Measurements from ENCODE around the gene MAP3K12. TPM values are rescaled to one million over a fixed set of nuclear protein-coding genes. Genes with fewer than 3 reads are reported as not detected.

Gene MAP3K12
- total RNA-seq, 1 donor from 2014 or later: 32.9 TPM

DNA sequence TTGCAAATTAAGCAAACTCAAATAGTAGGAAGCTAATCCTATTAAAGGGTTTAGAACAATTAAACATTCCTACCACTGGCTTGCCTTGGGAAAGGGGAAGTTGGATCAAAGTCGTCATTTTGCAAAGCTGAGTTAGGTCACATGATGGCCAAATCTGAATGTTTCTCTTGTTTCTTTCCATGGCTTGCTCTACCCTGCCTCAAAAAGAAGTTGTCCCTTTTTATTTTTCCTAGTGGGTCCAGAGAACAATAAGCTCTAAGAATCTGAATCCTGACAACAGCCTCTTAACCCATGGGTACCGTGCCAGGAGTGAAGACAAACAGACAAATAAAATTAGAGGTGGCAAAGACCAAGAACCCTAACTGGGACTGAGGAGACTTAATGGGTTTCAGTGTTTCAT lies 34.2 kb upstream of the MAP3K12 start:
- Mint-ChIP-seq H3K4me3 (no peak overlapping the region), H3K4me1 (peaks cover 4% of the 10 kb centered on the region), H3K27me3 (ENCODE audit: low read depth) (no peaks in the 10 kb centered on the region), H3K9me3 (no peaks in the 10 kb centered on the region), H3K27ac (ENCODE audit: unreplicated experiment) (peak overlapping the region; percentile 81), H3K36me3 (ENCODE audit: low read depth) (peaks cover 17% of the 10 kb centered on the region)
- no peak for DNase-seq (ENCODE audit: low read depth, low spot score)
- TF ChIP-seq, protein P1, sequence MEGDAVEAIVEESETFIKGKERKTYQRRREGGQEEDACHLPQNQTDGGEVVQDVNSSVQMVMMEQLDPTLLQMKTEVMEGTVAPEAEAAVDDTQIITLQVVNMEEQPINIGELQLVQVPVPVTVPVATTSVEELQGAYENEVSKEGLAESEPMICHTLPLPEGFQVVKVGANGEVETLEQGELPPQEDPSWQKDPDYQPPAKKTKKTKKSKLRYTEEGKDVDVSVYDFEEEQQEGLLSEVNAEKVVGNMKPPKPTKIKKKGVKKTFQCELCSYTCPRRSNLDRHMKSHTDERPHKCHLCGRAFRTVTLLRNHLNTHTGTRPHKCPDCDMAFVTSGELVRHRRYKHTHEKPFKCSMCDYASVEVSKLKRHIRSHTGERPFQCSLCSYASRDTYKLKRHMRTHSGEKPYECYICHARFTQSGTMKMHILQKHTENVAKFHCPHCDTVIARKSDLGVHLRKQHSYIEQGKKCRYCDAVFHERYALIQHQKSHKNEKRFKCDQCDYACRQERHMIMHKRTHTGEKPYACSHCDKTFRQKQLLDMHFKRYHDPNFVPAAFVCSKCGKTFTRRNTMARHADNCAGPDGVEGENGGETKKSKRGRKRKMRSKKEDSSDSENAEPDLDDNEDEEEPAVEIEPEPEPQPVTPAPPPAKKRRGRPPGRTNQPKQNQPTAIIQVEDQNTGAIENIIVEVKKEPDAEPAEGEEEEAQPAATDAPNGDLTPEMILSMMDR (conservative IDR thresholded peaks at IDR 0.05): no peak

DNA sequence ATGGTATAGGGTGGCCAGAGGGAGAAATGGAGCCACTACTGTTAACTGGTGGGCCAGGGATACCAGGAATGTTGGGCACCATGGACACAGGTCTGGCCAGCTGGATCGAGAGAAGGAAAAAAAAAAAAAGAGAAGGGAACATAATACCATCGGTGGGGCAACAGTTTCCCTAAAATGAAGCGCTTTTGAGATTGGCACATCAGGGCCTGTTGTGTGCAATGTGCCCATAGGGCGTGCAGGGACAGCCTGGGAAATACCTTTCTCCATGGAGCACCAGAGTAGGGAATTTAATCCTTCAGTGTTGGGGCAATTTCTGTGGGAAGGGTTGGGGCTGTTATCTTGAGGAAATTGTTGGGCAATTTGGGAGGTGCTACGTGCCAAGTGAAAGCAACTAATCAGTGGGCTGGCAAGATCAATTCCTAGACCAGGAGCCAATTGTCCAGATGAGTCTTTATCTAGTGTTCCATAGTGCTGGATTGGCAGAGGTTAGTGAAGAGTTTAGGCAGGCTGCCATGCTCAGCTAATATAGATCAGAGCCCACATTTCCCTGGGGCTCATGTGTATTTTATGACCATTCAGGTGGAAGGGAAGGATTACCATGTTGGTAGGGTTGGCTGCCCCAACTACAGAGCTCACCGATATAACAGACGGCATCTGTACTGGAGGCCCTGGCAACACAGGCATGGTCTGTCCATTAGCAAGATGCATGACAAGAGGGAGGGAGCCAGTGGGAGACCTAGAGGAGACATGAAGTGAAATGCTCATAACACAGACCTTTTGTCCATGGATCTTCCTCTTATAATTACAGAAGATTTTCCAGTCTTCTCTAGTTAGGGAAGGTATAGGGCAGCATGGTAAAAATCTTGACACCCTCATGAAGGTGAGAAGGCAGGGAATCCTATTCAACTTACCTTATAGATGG lies 33.5 kb upstream of the MAP3K12 start:
- Mint-ChIP-seq H3K9me3 (no peaks in the 10 kb centered on the region), H3K27me3 (ENCODE audit: low read depth) (no peaks in the 10 kb centered on the region), H3K36me3 (ENCODE audit: low read depth) (peaks cover 17% of the 10 kb centered on the region), H3K4me3 (no peak overlapping the region), H3K27ac (ENCODE audit: unreplicated experiment) (no peak overlapping the region), H3K4me1 (no peaks in the 10 kb centered on the region)
- no peak for DNase-seq (ENCODE audit: low read depth, low spot score)
- TF ChIP-seq, protein P1 (conservative IDR thresholded peaks at IDR 0.05): no peak

DNA sequence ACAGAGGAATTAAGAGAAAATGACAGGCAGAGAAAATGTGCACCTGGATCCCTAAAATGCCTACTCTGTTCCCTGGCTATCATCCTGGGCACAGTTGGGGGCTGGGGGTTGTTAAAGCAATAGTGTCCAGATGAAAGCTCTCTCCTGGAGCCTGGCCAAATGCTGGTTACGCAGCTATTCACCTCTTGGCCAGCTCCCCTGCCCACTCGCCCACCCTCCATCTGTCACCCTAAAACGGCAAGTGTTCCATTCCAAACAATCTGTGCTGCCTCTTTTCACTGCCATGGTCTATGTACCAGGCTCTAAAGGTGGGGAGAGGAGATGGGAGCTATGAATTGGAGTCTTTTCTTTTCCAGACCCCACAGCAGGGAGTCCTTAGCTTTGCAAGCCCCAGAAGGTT lies 32.8 kb upstream of the MAP3K12 start:
- no peaks in the 10 kb centered on the region for H3K9me3 Mint-ChIP-seq
- H3K27ac Mint-ChIP-seq (ENCODE audit: unreplicated experiment): no peak overlapping the region
- no peak overlapping the region for H3K4me3 Mint-ChIP-seq
- no peaks in the 10 kb centered on the region for H3K4me1 Mint-ChIP-seq
- DNase-seq (ENCODE audit: low read depth, low spot score): no peak
- no peaks in the 10 kb centered on the region for H3K27me3 Mint-ChIP-seq (ENCODE audit: low read depth)
- TF ChIP-seq, protein P1 (conservative IDR thresholded peaks at IDR 0.05): no peak
- H3K36me3 Mint-ChIP-seq (ENCODE audit: low read depth): peaks cover 14% of the 10 kb centered on the region

DNA sequence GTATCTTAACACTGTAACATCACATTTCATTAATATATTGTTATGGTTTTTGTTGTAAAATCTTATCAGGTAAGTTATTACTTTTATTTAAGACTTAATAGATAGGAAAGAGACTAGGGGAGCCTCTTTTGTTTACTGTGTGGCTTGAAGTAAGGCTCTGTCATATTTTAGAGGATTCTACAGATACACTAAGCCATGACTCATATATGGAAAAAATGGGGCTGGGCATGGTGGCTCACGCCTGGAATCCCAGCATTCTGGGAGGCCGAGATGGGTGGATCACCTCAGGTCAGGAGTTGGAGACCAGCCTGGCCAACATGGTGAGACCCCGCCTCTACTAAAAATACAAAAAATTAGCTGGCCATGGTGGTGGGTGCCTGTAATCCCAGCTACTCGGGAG lies 31.7 kb upstream of the MAP3K12 start:
- Mint-ChIP-seq H3K9me3 (no peaks in the 10 kb centered on the region), H3K4me1 (no peaks in the 10 kb centered on the region), H3K27me3 (ENCODE audit: low read depth) (no peaks in the 10 kb centered on the region), H3K27ac (ENCODE audit: unreplicated experiment) (no peak overlapping the region), H3K4me3 (no peak overlapping the region), H3K36me3 (ENCODE audit: low read depth) (peaks cover 14% of the 10 kb centered on the region)
- DNase-seq (ENCODE audit: low read depth, low spot score): no peak
- TF ChIP-seq, protein P1 (conservative IDR thresholded peaks at IDR 0.05): no peak

DNA sequence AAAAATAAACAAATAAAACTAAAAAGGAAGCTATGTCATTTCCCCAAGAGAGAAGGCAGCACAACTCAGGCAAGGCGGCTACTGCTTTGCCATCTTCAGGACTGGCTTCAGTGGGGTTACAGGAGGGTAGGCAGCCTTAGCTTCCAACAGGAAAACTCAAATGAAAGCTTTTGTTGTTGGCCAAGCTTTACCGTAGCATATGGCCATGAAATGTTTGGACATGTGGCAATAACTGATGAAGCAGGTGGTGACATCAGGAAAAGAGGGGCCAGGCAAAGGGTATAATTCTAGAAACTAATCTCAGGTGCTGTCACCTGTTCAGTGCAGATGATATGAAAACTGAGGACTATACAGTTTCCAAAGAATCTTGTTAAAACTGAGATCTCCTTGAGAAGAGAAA lies 30.8 kb upstream of the MAP3K12 start:
- DNase-seq (ENCODE audit: low read depth, low spot score): no peak
- Mint-ChIP-seq H3K4me1 (no peaks in the 10 kb centered on the region), H3K27me3 (ENCODE audit: low read depth) (no peaks in the 10 kb centered on the region), H3K9me3 (no peaks in the 10 kb centered on the region), H3K27ac (ENCODE audit: unreplicated experiment) (no peak overlapping the region), H3K4me3 (no peak overlapping the region), H3K36me3 (ENCODE audit: low read depth) (peaks cover 14% of the 10 kb centered on the region)
- TF ChIP-seq, protein P1 (conservative IDR thresholded peaks at IDR 0.05): no peak
